SU-DHL-6 (cell line): Measurements from ENCODE around the gene CRHBP.
"Not testable (repeated sequence)": the region's sequence is repeated elsewhere in the genome, so short reads cannot be mapped to it uniquely, and the experiment has no call there.

Source experiments
- H2AFZ ChIP-seq: fragments of 200-600 bp; sonication (generic); 2 replicates; pipeline ENCODE4 v1.6.1; 2014; ENCODE audit warnings: low read depth, mild to moderate bottlenecking, moderate library complexity, mixed read lengths, antibody characterized with exemption, low read length; ENCODE audit not compliant: severe bottlenecking
- H3F3A ChIP-seq: fragments of 200-600 bp; shearing (Covaris generic); 2 replicates; pipeline ENCODE4 v1.6.0; 2016; ENCODE audit warnings: antibody characterized with exemption, mild to moderate bottlenecking; ENCODE audit not compliant: insufficient read depth
- H3K27ac ChIP-seq: fragments of 200-600 bp; sonication (generic); 2 replicates; pipeline ENCODE4 v1.5.1; 2016; ENCODE audit warnings: low read depth, mild to moderate bottlenecking, low read length, moderate library complexity, mixed read lengths
- H3K27me3 ChIP-seq: fragments of 200-600 bp; sonication (generic), shearing (Covaris generic); 2 replicates; pipeline ENCODE4 v1.6.0; 2014; ENCODE audit warnings: mild to moderate bottlenecking, low read length
- H3K36me3 ChIP-seq: fragments of 200-600 bp; sonication (generic); 2 replicates; pipeline ENCODE4 v1.6.1; 2014; ENCODE audit warnings: mild to moderate bottlenecking, low read length, mixed read lengths
- H3K4me2 ChIP-seq: fragments of 300-600, 200-600 bp; shearing (Covaris generic), sonication (generic); 2 replicates; pipeline ENCODE4 v1.6.0; 2014; ENCODE audit warnings: low read length, low read depth, mild to moderate bottlenecking; ENCODE audit not compliant: poor library complexity, severe bottlenecking
- H3K4me3 ChIP-seq: fragments of 200-600 bp; sonication (generic); 2 replicates; pipeline ENCODE4 v1.5.1; 2014; ENCODE audit warnings: antibody characterized with exemption, low read length, mild to moderate bottlenecking, mixed read lengths; ENCODE audit not compliant: insufficient read depth, poor library complexity, severe bottlenecking
- H3K79me2 ChIP-seq: fragments of 200-600 bp; sonication (generic); 2 replicates; pipeline ENCODE4 v1.6.1; 2014; ENCODE audit warnings: mild to moderate bottlenecking, low read length, moderate library complexity; ENCODE audit not compliant: insufficient read depth
- H3K9ac ChIP-seq: fragments of 200-600 bp; sonication (generic); 2 replicates; pipeline ENCODE4 v1.7.0; 2014; ENCODE audit warnings: mild to moderate bottlenecking, low read length
- H3K9me2 ChIP-seq: fragments of 200-600 bp; sonication (generic); replicated peaks from 2 replicates; pipeline ENCODE4 v1.6.1; 2014; ENCODE audit warnings: low read length; ENCODE audit not compliant: insufficient read depth
- H3K9me3 ChIP-seq: fragments of 200-600 bp; sonication (generic); 2 replicates; pipeline ENCODE4 v1.6.1; 2014; ENCODE audit warnings: low read length, mixed read lengths; ENCODE audit not compliant: insufficient read depth
- H4K20me1 ChIP-seq: fragments of 200-600 bp; sonication (generic); 2 replicates; pipeline ENCODE4 v1.6.1; 2014; ENCODE audit warnings: low read depth, mild to moderate bottlenecking, antibody characterized with exemption, low read length, moderate library complexity, mixed read lengths
- CTCF ChIP-seq: fragments of 200-600 bp; sonication (generic); IDR thresholded peaks from one replicate; pipeline ENCODE4 v1.5.1; 2017; ENCODE audit warnings: antibody characterized with exemption, mild to moderate bottlenecking, low read length, moderate library complexity; ENCODE audit not compliant: insufficient read depth, poor library complexity, severe bottlenecking
- EZH2phosphoT487 ChIP-seq: fragments of 200-600 bp; sonication (generic), shearing (Covaris generic); conservative IDR thresholded peaks from 2 replicates; pipeline ENCODE4 v1.6.1; 2018; ENCODE audit warnings: mild to moderate bottlenecking, antibody characterized with exemption, low read length, moderate library complexity, mixed read lengths

Gene CRHBP

DNA sequence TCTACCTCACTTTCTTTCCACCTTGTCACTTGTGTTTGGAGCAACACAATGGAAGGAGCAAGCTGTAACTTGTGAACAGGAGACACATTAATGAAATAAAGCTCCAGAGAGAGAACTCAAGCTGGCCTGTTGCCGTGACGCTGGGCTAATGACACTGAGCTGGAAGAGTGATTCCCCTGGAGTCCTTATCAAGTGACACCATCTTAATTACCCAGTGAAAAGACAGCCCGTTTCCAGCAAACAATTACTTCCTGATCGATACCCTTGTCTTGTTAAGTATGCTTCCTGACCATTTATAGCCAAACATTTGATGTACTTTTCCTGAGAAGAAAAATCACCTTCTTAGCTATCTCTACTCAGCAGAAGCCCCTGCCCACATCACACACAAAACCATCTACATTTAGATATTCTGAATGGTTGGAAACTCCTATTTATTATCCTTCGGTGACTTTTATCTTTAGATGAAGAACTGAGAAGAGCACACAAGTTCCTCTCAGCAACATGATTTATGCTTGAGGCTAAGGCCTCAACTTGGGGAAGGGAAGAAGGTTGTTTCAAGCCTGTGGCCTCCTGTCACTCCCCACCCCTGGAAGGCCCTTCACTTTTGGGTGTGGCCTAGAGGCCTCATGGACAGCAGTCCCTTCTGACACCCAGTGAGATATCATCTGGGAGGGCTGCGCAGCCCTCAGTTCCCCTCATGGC lies 34.1 kb downstream of the CRHBP start:
- Histone ChIP-seq H3K4me3 (no peak overlapping the region), H3K4me2 (no peak overlapping the region)
- no peak for TF ChIP-seq CTCF
- TF ChIP-seq EZH2phosphoT487 = no peak

GRCh38 chr5:76990899-76991459 lies 38.1 kb downstream of the CRHBP start:
- no peak overlapping the region for H2AFZ ChIP-seq
- no peaks in the 10 kb centered on the region for H3F3A ChIP-seq
- H3K9me3 ChIP-seq = no peaks in the 10 kb centered on the region
- H3K4me3 ChIP-seq = no peak overlapping the region
- no peaks in the 10 kb centered on the region for H4K20me1 ChIP-seq
- H3K9ac ChIP-seq = no peak overlapping the region
- no peaks in the 10 kb centered on the region for H3K9me2 ChIP-seq
- H3K79me2 ChIP-seq = no peaks in the 10 kb centered on the region
- H3K27me3 ChIP-seq = no peaks in the 10 kb centered on the region
- TF ChIP-seq EZH2phosphoT487 (no peak), CTCF (no peak)
- H3K27ac ChIP-seq = no peak overlapping the region
- no peak overlapping the region for H3K4me2 ChIP-seq
- 0 out of 2 replicates have a peak, but pooled peaks cover 5% of the 10 kb centered on the region for H3K36me3 ChIP-seq

More for the DNA sequence above, 34.1 kb downstream of the CRHBP start:
- no peak overlapping the region for H3K9ac ChIP-seq
- H3F3A ChIP-seq = no peaks in the 10 kb centered on the region
- H3K79me2 ChIP-seq = no peaks in the 10 kb centered on the region
- H3K27ac ChIP-seq = no peak overlapping the region
- H3K36me3 ChIP-seq = no peaks in the 10 kb centered on the region
- H3K9me2 ChIP-seq = no peaks in the 10 kb centered on the region
- no peaks in the 10 kb centered on the region for H3K9me3 ChIP-seq
- no peak overlapping the region for H2AFZ ChIP-seq
- H4K20me1 ChIP-seq = no peaks in the 10 kb centered on the region
- no peaks in the 10 kb centered on the region for H3K27me3 ChIP-seq

- H3K27me3 ChIP-seq, H3K4me3 ChIP-seq, H3K9me2 ChIP-seq, H4K20me1 ChIP-seq, H3F3A ChIP-seq, H3K9ac ChIP-seq, H3K36me3 ChIP-seq, H3K27ac ChIP-seq, H3K9me3 ChIP-seq, H3K79me2 ChIP-seq, H2AFZ ChIP-seq, H3K4me2 ChIP-seq: not testable (repeated sequence)
Observed at GRCh38 chr5:76993436-76993835, 40.6 kb downstream of the CRHBP start.

DNA sequence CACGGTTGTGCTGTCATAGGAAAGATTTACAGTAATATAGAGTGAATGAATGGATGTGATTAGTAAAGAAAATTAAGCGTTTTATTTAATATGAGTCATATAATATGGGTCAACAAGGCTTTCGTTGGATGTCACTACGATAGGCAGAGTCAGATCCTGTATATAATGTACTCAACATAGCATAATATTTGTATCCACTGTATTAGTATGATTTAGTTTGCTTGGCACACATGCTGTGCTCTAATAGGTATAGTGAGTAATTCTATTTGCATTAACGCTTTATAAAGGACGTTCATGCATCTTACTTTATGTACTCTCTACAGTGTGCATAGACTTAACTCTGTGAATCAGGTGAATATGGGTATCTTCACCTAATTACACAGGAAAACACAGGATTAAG lies 41.5 kb downstream of the CRHBP start:
- Histone ChIP-seq H2AFZ (no peak overlapping the region), H3K9me3 (no peaks in the 10 kb centered on the region), H3K4me3 (no peak overlapping the region), H3K4me2 (no peak overlapping the region), H3F3A (no peaks in the 10 kb centered on the region), H3K27me3 (no peaks in the 10 kb centered on the region), H4K20me1 (no peaks in the 10 kb centered on the region), H3K79me2 (no peaks in the 10 kb centered on the region), H3K36me3 (0 out of 2 replicates have a peak, but pooled peaks cover 8% of the 10 kb centered on the region), H3K9ac (no peak overlapping the region), H3K27ac (no peak overlapping the region), H3K9me2 (no peaks in the 10 kb centered on the region)
- TF ChIP-seq EZH2phosphoT487 (no peak), CTCF (no peak)

- H4K20me1 ChIP-seq, H2AFZ ChIP-seq, H3K4me3 ChIP-seq, H3K4me2 ChIP-seq, H3K9me2 ChIP-seq, H3K9me3 ChIP-seq, H3K27ac ChIP-seq, H3K36me3 ChIP-seq, H3F3A ChIP-seq, H3K9ac ChIP-seq, H3K27me3 ChIP-seq, H3K79me2 ChIP-seq: not testable (repeated sequence)
Observed at GRCh38 chr5:76998251-76998650, 45.4 kb downstream of the CRHBP start.
